ENCODE measurements around the gene SRPX2. TPM values are rescaled to one million over a fixed set of nuclear protein-coding genes. Genes with fewer than 3 reads are reported as not detected.

SRPX2 gene
- total RNA-seq, 1 experiment from 2014 or later: 2.4 TPM

GRCh38 chrX:100647739-100648138, 3.7 kb downstream of the SRPX2 start:
- DNase-seq (ENCODE audit: low read depth, low spot score) (no peak), ATAC-seq (no peak)
- no peaks in the 10 kb centered on the region for H3K9me2 ChIP-seq (ENCODE audit: insufficient read depth)
- no peaks in the 10 kb centered on the region for H3K36me3 ChIP-seq (ENCODE audit: control insufficient read depth in 1 of 2, insufficient read depth in 2 of 2, low read length in 2 of 2)
- TF ChIP-seq ELF1 (IDR thresholded peaks at IDR 0.05; ENCODE audit: borderline replicate concordance, low read depth): no peak
- TF ChIP-seq MAX (IDR thresholded peaks at IDR 0.05): no peak
- RAD21 ChIA-PET (ENCODE audit: low non-redundant PET in 1 of 2, low total read pairs in 2 of 2, uncharacterized antibody in 2 of 2, unreplicated experiment in 2 of 2): no interaction called here
- H2AFZ ChIP-seq (ENCODE audit: low read depth, low read length, poor library complexity, severe bottlenecking): no peak overlapping the region
- H3K4me1 ChIP-seq (ENCODE audit: control insufficient read depth in 1 of 2, insufficient read depth in 2 of 2, low read length in 2 of 2): peaks cover 18 to 61% of the 10 kb centered on the region in 2 experiments
- H3K79me2 ChIP-seq (ENCODE audit: insufficient read depth, low read length): no peaks in the 10 kb centered on the region
- no TSS peak for BruUV-seq (replicated peaks)
- no peaks in the 10 kb centered on the region for H3K27me3 ChIP-seq (ENCODE audit: insufficient read depth, low read length)
- no peaks in the 10 kb centered on the region for H4K20me1 ChIP-seq (ENCODE audit: insufficient read depth)
- no peaks in the 10 kb centered on the region for H3K9me3 ChIP-seq (ENCODE audit: control insufficient read depth in 1 of 2, insufficient read depth in 1 of 2, low read depth in 1 of 2, low read length in 2 of 2)
- intact Hi-C loops (cut with micrococcal nuclease): no loop called here
- H3K9ac ChIP-seq (ENCODE audit: low read length): no peak overlapping the region
- POLR2A ChIA-PET: interaction anchor here (1.7 kb wide), 1 partner anchor 11 kb away, joined by 5 read pairs; the partner anchor contains the start of gene TSPAN6
- H3K4me3 ChIP-seq (replicated peaks in 1 of 2; ENCODE audit: low read depth in 1 of 2, low read length in 2 of 2): no peak overlapping the region
- CTCF ChIA-PET: no interaction called here
- no peak overlapping the region for H3K4me2 ChIP-seq (ENCODE audit: low read length)
- H3K27ac ChIP-seq (ENCODE audit: low read depth, low read length): no peak overlapping the region

GRCh38 chrX:100648458-100649417, 4.7 kb downstream of the SRPX2 start:
- intact Hi-C loops (cut with micrococcal nuclease): no loop called here
- Histone ChIP-seq H3K36me3 (ENCODE audit: control insufficient read depth in 1 of 2, insufficient read depth in 2 of 2, low read length in 2 of 2) (no peaks in the 10 kb centered on the region), H3K4me1 (ENCODE audit: control insufficient read depth in 1 of 2, insufficient read depth in 2 of 2, low read length in 2 of 2) (peaks cover 12 to 51% of the 10 kb centered on the region in 2 experiments), H3K79me2 (ENCODE audit: insufficient read depth, low read length) (no peaks in the 10 kb centered on the region), H3K27me3 (ENCODE audit: insufficient read depth, low read length) (no peaks in the 10 kb centered on the region), H4K20me1 (ENCODE audit: insufficient read depth) (no peaks in the 10 kb centered on the region), H3K4me3 (replicated peaks in 1 of 2; ENCODE audit: low read depth in 1 of 2, low read length in 2 of 2) (no peak overlapping the region), H3K27ac (ENCODE audit: low read depth, low read length) (no peak overlapping the region), H2AFZ (ENCODE audit: low read depth, low read length, poor library complexity, severe bottlenecking) (no peak overlapping the region), H3K9me2 (ENCODE audit: insufficient read depth) (no peaks in the 10 kb centered on the region), H3K4me2 (ENCODE audit: low read length) (no peak overlapping the region), H3K9ac (ENCODE audit: low read length) (no peak overlapping the region), H3K9me3 (ENCODE audit: control insufficient read depth in 1 of 2, insufficient read depth in 1 of 2, low read depth in 1 of 2, low read length in 2 of 2) (no peaks in the 10 kb centered on the region)
- ChIA-PET RAD21 (ENCODE audit: low non-redundant PET in 1 of 2, low total read pairs in 2 of 2, uncharacterized antibody in 2 of 2, unreplicated experiment in 2 of 2) (no interaction called here), CTCF (interaction anchor here (1.2 kb wide), 1 partner anchor 34 kb away, joined by 3 read pairs; no protein-coding TSS in a partner anchor), POLR2A (no interaction called here)
- DNase-seq (ENCODE audit: low read depth, low spot score) (no peak), ATAC-seq (no peak)
- no TSS peak for BruUV-seq (replicated peaks)
- no peak for TF ChIP-seq CTCF (IDR thresholded peaks at IDR 0.05 in 2 of 3, conservative IDR thresholded peaks at IDR 0.05 in 1 of 3; ENCODE audit: borderline replicate concordance in 1 of 3, insufficient read depth in 1 of 3, low read depth in 2 of 3, low read length in 2 of 3)
- TF ChIP-seq EGR1 (IDR thresholded peaks at IDR 0.05; ENCODE audit: low read depth): no peak
- TF ChIP-seq FOSL1 (IDR thresholded peaks at IDR 0.05; ENCODE audit: low read depth): no peak
- TF ChIP-seq ELF1 (IDR thresholded peaks at IDR 0.05; ENCODE audit: borderline replicate concordance, low read depth): no peak
- no peak for TF ChIP-seq CEBPB (IDR thresholded peaks at IDR 0.05; ENCODE audit: low read depth)
- no peak for TF ChIP-seq EZH2phosphoT487 (IDR thresholded peaks at IDR 0.05; ENCODE audit: borderline replicate concordance)
- TF ChIP-seq ATF3 (IDR thresholded peaks at IDR 0.05): no peak
- no peak for TF ChIP-seq MAX (IDR thresholded peaks at IDR 0.05)
- no peak for TF ChIP-seq POLR2A (IDR thresholded peaks at IDR 0.05; ENCODE audit: borderline replicate concordance, extremely low read depth, insufficient read depth, insufficient read length)

Measured in HCT116 (cell line).